ENCODE data around the gene EBF4. TPM values are rescaled to one million over a fixed set of nuclear protein-coding genes. Genes with fewer than 3 reads are reported as not detected.

Gene EBF4
- total RNA-seq, 1 donor from 2014 or later, result 11.0 TPM

GRCh38 chr20:2696646-2697045, 4.1 kb downstream of the EBF4 start:
- TF ChIP-seq, protein P1, sequence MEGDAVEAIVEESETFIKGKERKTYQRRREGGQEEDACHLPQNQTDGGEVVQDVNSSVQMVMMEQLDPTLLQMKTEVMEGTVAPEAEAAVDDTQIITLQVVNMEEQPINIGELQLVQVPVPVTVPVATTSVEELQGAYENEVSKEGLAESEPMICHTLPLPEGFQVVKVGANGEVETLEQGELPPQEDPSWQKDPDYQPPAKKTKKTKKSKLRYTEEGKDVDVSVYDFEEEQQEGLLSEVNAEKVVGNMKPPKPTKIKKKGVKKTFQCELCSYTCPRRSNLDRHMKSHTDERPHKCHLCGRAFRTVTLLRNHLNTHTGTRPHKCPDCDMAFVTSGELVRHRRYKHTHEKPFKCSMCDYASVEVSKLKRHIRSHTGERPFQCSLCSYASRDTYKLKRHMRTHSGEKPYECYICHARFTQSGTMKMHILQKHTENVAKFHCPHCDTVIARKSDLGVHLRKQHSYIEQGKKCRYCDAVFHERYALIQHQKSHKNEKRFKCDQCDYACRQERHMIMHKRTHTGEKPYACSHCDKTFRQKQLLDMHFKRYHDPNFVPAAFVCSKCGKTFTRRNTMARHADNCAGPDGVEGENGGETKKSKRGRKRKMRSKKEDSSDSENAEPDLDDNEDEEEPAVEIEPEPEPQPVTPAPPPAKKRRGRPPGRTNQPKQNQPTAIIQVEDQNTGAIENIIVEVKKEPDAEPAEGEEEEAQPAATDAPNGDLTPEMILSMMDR (IDR thresholded peaks at IDR 0.05; ENCODE audit: partially characterized antibody, unreplicated experiment), result no peak
- peaks cover 29% of the 10 kb centered on the region for H3K27me3 Mint-ChIP-seq (ENCODE audit: unreplicated experiment)
- peak overlapping the region; percentile 65 for H3K4me3 Mint-ChIP-seq (ENCODE audit: unreplicated experiment)
- peak overlapping the region; percentile 62 for H3K27ac Mint-ChIP-seq (ENCODE audit: unreplicated experiment)
- H3K9me3 Mint-ChIP-seq (ENCODE audit: unreplicated experiment), result peaks cover 9% of the 10 kb centered on the region
- H3K4me1 Mint-ChIP-seq (ENCODE audit: low read depth, unreplicated experiment), result peaks cover 19% of the 10 kb centered on the region
- H3K36me3 Mint-ChIP-seq (ENCODE audit: unreplicated experiment), result peaks cover 10% of the 10 kb centered on the region
- DNase-seq, result no peak

DNA sequence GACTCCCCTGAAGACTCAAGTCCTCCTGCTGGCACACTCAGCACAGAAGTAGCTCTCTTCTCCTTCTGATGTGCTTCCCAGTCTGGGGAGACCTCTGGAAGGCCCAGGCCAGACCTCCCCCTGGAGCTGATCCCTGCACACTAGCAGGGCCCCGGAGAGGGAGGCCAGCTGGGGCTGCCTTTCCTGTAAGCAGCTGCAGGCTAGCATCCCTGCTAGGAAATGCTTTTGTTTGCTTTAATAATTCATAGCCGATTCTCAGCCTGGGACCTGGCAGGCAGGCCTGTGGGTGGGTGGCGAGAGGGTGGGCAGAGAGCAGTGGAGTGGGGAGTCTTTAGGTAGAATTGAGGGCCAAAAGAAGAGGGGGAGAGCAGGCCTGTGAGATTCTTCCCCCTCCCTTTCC, 5.2 kb downstream of the EBF4 start:
- Mint-ChIP-seq H3K27ac (ENCODE audit: unreplicated experiment) (no peak overlapping the region), H3K27me3 (ENCODE audit: unreplicated experiment) (peaks cover 25% of the 10 kb centered on the region), H3K4me1 (ENCODE audit: low read depth, unreplicated experiment) (peaks cover 16% of the 10 kb centered on the region), H3K36me3 (ENCODE audit: unreplicated experiment) (peaks cover 6% of the 10 kb centered on the region), H3K4me3 (ENCODE audit: unreplicated experiment) (no peak overlapping the region), H3K9me3 (ENCODE audit: unreplicated experiment) (peaks cover 6% of the 10 kb centered on the region)
- peak; percentile 54 for DNase-seq
- TF ChIP-seq, protein P1 (IDR thresholded peaks at IDR 0.05; ENCODE audit: partially characterized antibody, unreplicated experiment), result no peak

- Mint-ChIP-seq H3K4me1 (ENCODE audit: low read depth, unreplicated experiment) (peaks cover 16% of the 10 kb centered on the region), H3K27me3 (ENCODE audit: unreplicated experiment) (peaks cover 25% of the 10 kb centered on the region)
- no peak for DNase-seq
These were observed 5.7 kb downstream of the EBF4 start for GRCh38 chr20:2698186-2698817.

GRCh38 chr20:2698912-2699311, 6.3 kb downstream of the EBF4 start:
- H3K27ac Mint-ChIP-seq (ENCODE audit: unreplicated experiment), result no peak overlapping the region
- TF ChIP-seq, protein P1 (IDR thresholded peaks at IDR 0.05; ENCODE audit: partially characterized antibody, unreplicated experiment), result no peak
- peaks cover 25% of the 10 kb centered on the region for H3K27me3 Mint-ChIP-seq (ENCODE audit: unreplicated experiment)
- peak; percentile 50 for DNase-seq
- peaks cover 6% of the 10 kb centered on the region for H3K9me3 Mint-ChIP-seq (ENCODE audit: unreplicated experiment)
- H3K36me3 Mint-ChIP-seq (ENCODE audit: unreplicated experiment), result peaks cover 6% of the 10 kb centered on the region
- no peak overlapping the region for H3K4me3 Mint-ChIP-seq (ENCODE audit: unreplicated experiment)
- peaks cover 16% of the 10 kb centered on the region for H3K4me1 Mint-ChIP-seq (ENCODE audit: low read depth, unreplicated experiment)

More at GRCh38 chr20:2698186-2698817, 5.7 kb downstream of the EBF4 start:
- TF ChIP-seq, protein P1 (IDR thresholded peaks at IDR 0.05; ENCODE audit: partially characterized antibody, unreplicated experiment), result no peak
- H3K36me3 Mint-ChIP-seq (ENCODE audit: unreplicated experiment), result peaks cover 6% of the 10 kb centered on the region
- H3K9me3 Mint-ChIP-seq (ENCODE audit: unreplicated experiment), result peaks cover 6% of the 10 kb centered on the region
- no peak overlapping the region for H3K4me3 Mint-ChIP-seq (ENCODE audit: unreplicated experiment)
- H3K27ac Mint-ChIP-seq (ENCODE audit: unreplicated experiment), result no peak overlapping the region

DNA sequence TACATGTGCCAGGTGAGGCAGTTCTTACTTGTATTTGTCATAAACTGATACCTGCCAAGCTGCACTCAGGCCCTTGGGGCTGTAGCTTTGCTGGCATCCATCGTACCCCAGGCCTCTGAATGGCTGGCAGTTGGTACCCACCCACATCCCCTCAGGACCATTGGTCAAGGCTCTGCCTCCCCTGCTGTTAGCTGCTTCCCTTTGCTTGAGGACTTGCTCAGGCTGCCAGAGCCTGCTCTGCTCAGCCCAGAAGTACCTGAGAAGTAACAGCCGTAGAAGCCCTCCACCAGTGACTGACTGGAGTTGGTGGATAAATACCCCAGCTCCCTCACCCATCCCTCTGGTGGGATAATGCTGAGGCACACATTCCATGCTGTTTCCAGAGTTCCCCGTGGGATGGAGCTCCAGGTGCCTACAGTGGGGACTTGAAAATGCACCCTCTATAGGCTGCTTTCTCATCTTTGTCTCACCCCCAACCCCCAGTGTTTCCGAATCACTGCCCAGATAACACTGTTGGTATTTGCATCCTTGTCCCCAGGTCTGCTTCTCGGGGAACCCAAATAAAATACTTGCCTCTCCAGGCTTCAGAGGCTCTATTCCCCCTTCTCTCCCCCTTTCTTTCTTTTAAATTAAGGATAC, 7.3 kb downstream of the EBF4 start:
- Mint-ChIP-seq H3K4me3 (ENCODE audit: unreplicated experiment) (no peak overlapping the region), H3K36me3 (ENCODE audit: unreplicated experiment) (peaks cover 6% of the 10 kb centered on the region), H3K9me3 (ENCODE audit: unreplicated experiment) (peaks cover 6% of the 10 kb centered on the region), H3K27ac (ENCODE audit: unreplicated experiment) (no peak overlapping the region), H3K4me1 (ENCODE audit: low read depth, unreplicated experiment) (peaks cover 15% of the 10 kb centered on the region), H3K27me3 (ENCODE audit: unreplicated experiment) (peaks cover 19% of the 10 kb centered on the region)
- TF ChIP-seq, protein P1 (IDR thresholded peaks at IDR 0.05; ENCODE audit: partially characterized antibody, unreplicated experiment), result no peak
- no peak for DNase-seq
